ENCODE results near the gene ADGRL4.

- TF ChIP-seq POLR2A (IDR thresholded peaks at IDR 0.05; ENCODE audit: low read depth, low read length): no peak
- no peak for TF ChIP-seq TAF1 (IDR thresholded peaks at IDR 0.05; ENCODE audit: borderline replicate concordance, low read depth, low read length)
These were observed 165.9 kb downstream of the ADGRL4 start for GRCh38 chr1:78840453-78841271.
